Erythroblast (primary cell): ENCODE results near the gene SH3D21.

Experiments
- GATA1 ChIP-seq: IDR thresholded peaks from 2 replicates; pipeline ENCODE4 v1.6.1; 2011; ENCODE audit warnings: low read depth, mild to moderate bottlenecking, control low read depth, low read length, moderate library complexity
- POLR2A ChIP-seq: IDR thresholded peaks from 2 replicates; pipeline ENCODE4 v1.6.1; 2011; ENCODE audit warnings: mild to moderate bottlenecking, low read length

DNA sequence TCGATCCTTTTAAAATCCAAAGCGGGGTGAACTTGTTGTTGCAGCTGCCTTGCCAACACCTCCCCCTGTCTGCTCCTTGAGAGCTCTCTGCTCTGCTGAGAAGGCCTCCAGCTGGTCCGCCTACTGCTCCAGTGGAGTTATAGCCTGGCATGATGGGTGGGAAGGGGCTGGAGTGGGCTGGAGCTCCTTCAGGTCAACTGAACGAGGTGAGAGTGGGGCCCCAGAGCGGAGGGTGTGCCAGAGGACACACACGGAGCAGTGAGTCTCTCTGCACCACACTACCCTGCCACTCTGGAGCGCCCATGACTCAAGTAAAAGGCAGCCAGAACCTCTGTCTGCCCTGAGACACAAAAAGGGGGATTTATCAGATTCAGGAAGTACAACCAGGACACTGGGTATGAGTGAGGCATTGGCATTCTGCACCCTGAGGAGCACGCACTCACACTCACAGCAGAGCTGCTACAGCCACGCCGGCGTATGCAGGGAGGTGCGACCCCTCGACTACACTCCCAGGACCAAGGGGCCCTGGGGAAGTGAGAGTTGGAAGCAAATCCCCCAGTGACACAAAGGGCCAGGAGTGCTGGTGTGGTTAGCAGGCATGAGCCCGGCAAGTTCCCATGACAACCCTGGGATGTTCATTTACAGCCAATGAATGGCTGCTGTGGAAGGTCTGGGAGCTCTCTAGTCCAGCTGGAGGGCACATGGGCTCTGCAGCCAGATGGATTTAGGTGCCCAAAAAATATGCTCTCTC is 45.2 kb downstream of the SH3D21 start:
- TF ChIP-seq POLR2A (no peak), GATA1 (no peak)
